ENCODE data around the gene TGFB1I1.

Gene TGFB1I1

GRCh38 chr16:31429314-31429713, 42.6 kb upstream of the TGFB1I1 start:
- H3K4me2 ChIP-seq (ENCODE audit: low read depth, low read length, poor library complexity, severe bottlenecking) = no peak overlapping the region
- no peak for TF ChIP-seq CTCF (IDR thresholded peaks at IDR 0.05; ENCODE audit: insufficient read depth, low read length, poor library complexity, severe bottlenecking)
- no peak for TF ChIP-seq EZH2phosphoT487 (conservative IDR thresholded peaks at IDR 0.05; ENCODE audit: low read length)
- no peaks in the 10 kb centered on the region for H3K9me3 ChIP-seq (ENCODE audit: insufficient read depth, low read length)

GRCh38 chr16:31429796-31430195, 42.2 kb upstream of the TGFB1I1 start:
- Histone ChIP-seq H3K9ac (ENCODE audit: low read length) (no peak overlapping the region), H4K20me1 (ENCODE audit: low read depth, low read length) (no peaks in the 10 kb centered on the region), H2AFZ (ENCODE audit: low read depth, low read length, severe bottlenecking) (no peak overlapping the region)

More at GRCh38 chr16:31429314-31429713, 42.6 kb upstream of the TGFB1I1 start:
- Histone ChIP-seq H4K20me1 (ENCODE audit: low read depth, low read length) (no peaks in the 10 kb centered on the region), H3K79me2 (ENCODE audit: insufficient read depth, low read length) (no peaks in the 10 kb centered on the region), H3K36me3 (ENCODE audit: low read length) (no peaks in the 10 kb centered on the region), H3K27ac (ENCODE audit: low read depth, low read length) (no peak overlapping the region), H3K9ac (ENCODE audit: low read length) (no peak overlapping the region), H3K9me2 (replicated peaks; ENCODE audit: insufficient read depth, low read length) (no peaks in the 10 kb centered on the region), H2AFZ (ENCODE audit: low read depth, low read length, severe bottlenecking) (no peak overlapping the region), H3K27me3 (ENCODE audit: low read length) (no peaks in the 10 kb centered on the region), H3K4me3 (ENCODE audit: insufficient read depth, low read length, poor library complexity, severe bottlenecking) (no peak overlapping the region), H3F3A (ENCODE audit: insufficient read depth) (no peaks in the 10 kb centered on the region)

GRCh38 chr16:31430380-31431052, 41.4 kb upstream of the TGFB1I1 start:
- Histone ChIP-seq H3K79me2 (ENCODE audit: insufficient read depth, low read length) (no peaks in the 10 kb centered on the region), H3K4me2 (ENCODE audit: low read depth, low read length, poor library complexity, severe bottlenecking) (no peak overlapping the region), H3K9ac (ENCODE audit: low read length) (no peak overlapping the region), H3F3A (ENCODE audit: insufficient read depth) (no peaks in the 10 kb centered on the region), H3K27me3 (ENCODE audit: low read length) (no peaks in the 10 kb centered on the region), H3K4me3 (ENCODE audit: insufficient read depth, low read length, poor library complexity, severe bottlenecking) (no peak overlapping the region), H4K20me1 (ENCODE audit: low read depth, low read length) (no peaks in the 10 kb centered on the region), H3K36me3 (ENCODE audit: low read length) (no peaks in the 10 kb centered on the region), H3K9me2 (replicated peaks; ENCODE audit: insufficient read depth, low read length) (no peaks in the 10 kb centered on the region), H2AFZ (ENCODE audit: low read depth, low read length, severe bottlenecking) (no peak overlapping the region), H3K9me3 (ENCODE audit: insufficient read depth, low read length) (no peaks in the 10 kb centered on the region), H3K27ac (ENCODE audit: low read depth, low read length) (no peak overlapping the region)
- TF ChIP-seq CTCF (IDR thresholded peaks at IDR 0.05; ENCODE audit: insufficient read depth, low read length, poor library complexity, severe bottlenecking) (no peak), EZH2phosphoT487 (conservative IDR thresholded peaks at IDR 0.05; ENCODE audit: low read length) (no peak)

More at GRCh38 chr16:31429796-31430195, 42.2 kb upstream of the TGFB1I1 start:
- Histone ChIP-seq H3K4me3 (ENCODE audit: insufficient read depth, low read length, poor library complexity, severe bottlenecking) (no peak overlapping the region), H3K27ac (ENCODE audit: low read depth, low read length) (no peak overlapping the region), H3F3A (ENCODE audit: insufficient read depth) (no peaks in the 10 kb centered on the region), H3K9me3 (ENCODE audit: insufficient read depth, low read length) (no peaks in the 10 kb centered on the region), H3K27me3 (ENCODE audit: low read length) (no peaks in the 10 kb centered on the region), H3K36me3 (ENCODE audit: low read length) (no peaks in the 10 kb centered on the region), H3K9me2 (replicated peaks; ENCODE audit: insufficient read depth, low read length) (no peaks in the 10 kb centered on the region), H3K79me2 (ENCODE audit: insufficient read depth, low read length) (no peaks in the 10 kb centered on the region), H3K4me2 (ENCODE audit: low read depth, low read length, poor library complexity, severe bottlenecking) (no peak overlapping the region)
- no peak for TF ChIP-seq CTCF (IDR thresholded peaks at IDR 0.05; ENCODE audit: insufficient read depth, low read length, poor library complexity, severe bottlenecking)
- no peak for TF ChIP-seq EZH2phosphoT487 (conservative IDR thresholded peaks at IDR 0.05; ENCODE audit: low read length)

All from SU-DHL-6 (cell line).